ENCODE results near the gene TSPAN12.
A peak's percentile ranks its signal among the peaks of the same experiment; 100 is the strongest.

TSPAN12 gene

DNA sequence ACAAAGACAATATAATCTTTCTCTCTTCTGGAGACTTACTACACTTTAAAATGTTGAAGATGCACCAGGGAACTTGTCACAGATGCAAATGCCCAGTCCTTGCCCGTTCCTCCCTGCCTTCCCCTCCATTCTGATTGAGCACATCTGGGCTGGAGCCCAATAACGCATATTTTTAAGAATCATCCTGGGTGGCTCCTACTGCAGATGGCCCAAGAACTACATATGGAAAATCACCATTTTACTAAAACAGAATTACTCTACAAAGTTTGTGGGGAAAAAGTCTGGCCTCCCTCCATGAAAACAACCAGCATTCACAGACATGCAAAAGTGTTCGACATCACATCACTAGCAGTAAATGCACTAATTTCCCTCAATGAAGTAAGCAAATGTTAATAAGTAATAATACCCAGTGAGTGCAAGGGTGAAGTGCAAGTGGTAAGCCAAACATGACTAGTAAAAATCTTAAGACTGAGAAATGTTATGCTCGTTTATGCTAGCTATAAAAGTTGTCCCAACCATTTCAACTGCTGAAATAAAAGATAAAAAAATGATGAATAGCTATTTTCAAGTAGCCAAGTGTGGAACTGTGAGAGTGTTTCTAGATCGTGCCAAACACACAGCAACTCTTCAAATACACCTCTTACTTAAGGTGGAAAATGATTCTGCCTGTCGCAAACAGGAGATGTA is 43.5 kb downstream of the TSPAN12 start:
- H3K4me3 ChIP-seq (ENCODE audit: low read depth, low read length) = no peak overlapping the region
- TF ChIP-seq, protein P1, sequence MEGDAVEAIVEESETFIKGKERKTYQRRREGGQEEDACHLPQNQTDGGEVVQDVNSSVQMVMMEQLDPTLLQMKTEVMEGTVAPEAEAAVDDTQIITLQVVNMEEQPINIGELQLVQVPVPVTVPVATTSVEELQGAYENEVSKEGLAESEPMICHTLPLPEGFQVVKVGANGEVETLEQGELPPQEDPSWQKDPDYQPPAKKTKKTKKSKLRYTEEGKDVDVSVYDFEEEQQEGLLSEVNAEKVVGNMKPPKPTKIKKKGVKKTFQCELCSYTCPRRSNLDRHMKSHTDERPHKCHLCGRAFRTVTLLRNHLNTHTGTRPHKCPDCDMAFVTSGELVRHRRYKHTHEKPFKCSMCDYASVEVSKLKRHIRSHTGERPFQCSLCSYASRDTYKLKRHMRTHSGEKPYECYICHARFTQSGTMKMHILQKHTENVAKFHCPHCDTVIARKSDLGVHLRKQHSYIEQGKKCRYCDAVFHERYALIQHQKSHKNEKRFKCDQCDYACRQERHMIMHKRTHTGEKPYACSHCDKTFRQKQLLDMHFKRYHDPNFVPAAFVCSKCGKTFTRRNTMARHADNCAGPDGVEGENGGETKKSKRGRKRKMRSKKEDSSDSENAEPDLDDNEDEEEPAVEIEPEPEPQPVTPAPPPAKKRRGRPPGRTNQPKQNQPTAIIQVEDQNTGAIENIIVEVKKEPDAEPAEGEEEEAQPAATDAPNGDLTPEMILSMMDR (IDR thresholded peaks at IDR 0.05; ENCODE audit: low read depth, low read length) = no peak

DNA sequence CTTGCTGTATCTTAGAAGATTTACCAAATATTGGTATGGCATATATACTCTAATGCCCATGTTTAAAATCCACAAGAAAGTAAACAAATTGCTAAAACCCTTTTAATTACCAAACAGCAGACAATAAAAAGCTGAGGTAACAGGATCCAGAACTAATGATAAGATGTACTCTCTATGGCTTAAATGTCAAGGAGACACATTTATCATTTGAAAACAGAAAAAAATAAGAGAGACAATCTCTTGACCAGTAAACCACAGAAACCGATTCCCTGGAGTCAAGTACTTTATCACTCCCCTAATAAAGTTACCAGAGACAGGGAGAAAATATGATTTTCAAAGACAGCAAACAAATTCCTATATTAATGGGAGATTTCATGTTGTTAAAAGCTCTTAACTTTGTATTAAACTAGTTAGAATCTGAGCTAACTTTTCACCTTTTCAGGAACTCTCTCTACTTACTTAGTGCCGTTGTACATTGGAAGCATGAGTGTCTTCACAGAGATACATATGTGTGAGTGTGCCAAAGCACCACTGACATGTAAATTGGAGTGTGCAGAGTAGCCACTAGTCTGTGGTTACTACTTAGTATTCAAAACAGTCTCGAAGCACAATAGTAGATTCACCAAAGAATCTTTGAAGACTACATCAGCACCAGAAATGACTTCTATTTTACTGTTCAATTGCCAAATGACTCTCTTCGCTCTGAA is 44.2 kb downstream of the TSPAN12 start:
- TF ChIP-seq, protein P1 (IDR thresholded peaks at IDR 0.05; ENCODE audit: low read depth, low read length) = no peak
- no peak overlapping the region for H3K4me3 ChIP-seq (ENCODE audit: low read depth, low read length)

DNA sequence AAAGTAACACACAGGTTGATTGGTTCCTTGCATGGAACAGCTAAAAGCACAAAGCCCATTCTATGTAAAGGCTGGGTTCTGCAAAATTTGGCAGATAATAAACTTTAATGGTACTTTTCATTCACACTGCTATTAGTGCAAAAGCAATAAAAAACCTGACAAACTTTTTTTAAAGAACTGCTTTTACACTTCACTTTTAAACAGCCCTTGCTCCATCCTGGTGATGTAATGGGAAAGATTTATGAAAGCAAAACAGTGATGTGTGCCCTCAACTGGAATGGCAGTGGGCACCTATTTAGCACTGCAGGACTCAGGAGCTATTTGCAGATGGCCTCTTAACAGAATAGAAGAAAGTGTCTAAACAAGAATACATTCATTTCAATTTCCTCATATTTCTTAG is 44.9 kb downstream of the TSPAN12 start:
- no peak overlapping the region for H3K4me3 ChIP-seq (ENCODE audit: low read depth, low read length)
- TF ChIP-seq, protein P1 (IDR thresholded peaks at IDR 0.05; ENCODE audit: low read depth, low read length) = no peak

DNA sequence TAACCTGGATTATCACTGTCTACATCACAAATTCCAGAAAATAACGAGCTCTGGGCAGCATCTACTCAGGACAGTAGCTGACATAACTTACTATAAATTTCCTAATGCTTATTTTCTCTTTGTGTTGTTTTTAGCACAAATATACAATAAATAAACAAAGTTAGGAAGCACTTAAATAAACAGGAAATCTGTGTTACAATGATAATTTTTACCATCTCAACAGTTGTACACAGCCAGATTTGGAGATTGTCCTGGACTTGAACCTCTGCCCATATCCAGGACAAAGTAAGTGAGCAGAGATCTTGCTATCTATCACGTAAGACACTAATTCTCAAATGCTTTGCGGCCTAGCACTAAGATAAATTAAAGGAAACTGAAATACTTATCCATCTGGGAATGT is 48.7 kb downstream of the TSPAN12 start:
- TF ChIP-seq, protein P1 (IDR thresholded peaks at IDR 0.05; ENCODE audit: low read depth, low read length) = no peak
- no peak overlapping the region for H3K4me3 ChIP-seq (ENCODE audit: low read depth, low read length)

DNA sequence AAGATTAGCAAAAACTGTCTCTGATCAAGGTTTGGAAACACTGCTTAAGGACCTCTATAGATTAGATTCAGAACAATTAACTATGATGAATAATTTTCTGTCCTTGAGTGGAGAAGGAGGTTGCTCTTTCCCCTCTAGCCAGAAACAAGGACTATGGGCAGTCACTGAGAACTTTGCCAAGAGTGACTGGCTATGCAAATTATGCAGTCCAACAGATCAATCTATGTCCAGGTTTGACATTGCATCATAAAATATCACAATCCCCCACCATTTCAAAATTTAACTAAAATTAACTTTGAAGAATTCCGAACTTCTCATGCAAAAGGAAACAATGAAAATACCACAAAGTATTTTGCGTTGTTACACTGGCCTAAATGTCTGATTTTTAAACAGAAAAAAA is 50.6 kb downstream of the TSPAN12 start:
- TF ChIP-seq, protein P1 (IDR thresholded peaks at IDR 0.05; ENCODE audit: low read depth, low read length) = no peak
- no peak overlapping the region for H3K4me3 ChIP-seq (ENCODE audit: low read depth, low read length)

DNA sequence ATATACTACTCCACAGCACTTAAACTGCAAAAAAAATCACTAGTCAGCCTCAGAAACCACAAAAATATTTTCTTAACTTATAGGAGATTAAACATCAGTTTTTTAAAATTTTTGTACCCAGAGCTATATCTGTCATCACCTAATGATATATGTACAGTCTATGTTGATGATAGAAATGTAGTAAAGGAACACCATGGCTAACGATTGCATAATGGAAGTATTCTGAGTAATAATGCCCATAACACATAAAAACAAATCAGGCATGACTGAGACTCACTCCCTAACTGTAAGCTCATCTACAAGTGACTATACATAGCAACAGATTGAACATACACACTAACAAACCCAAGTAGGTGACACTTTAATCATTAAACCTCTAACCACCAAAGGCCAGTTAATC is 51.3 kb downstream of the TSPAN12 start:
- TF ChIP-seq, protein P1 (IDR thresholded peaks at IDR 0.05; ENCODE audit: low read depth, low read length) = no peak
- H3K4me3 ChIP-seq (ENCODE audit: low read depth, low read length) = no peak overlapping the region

DNA sequence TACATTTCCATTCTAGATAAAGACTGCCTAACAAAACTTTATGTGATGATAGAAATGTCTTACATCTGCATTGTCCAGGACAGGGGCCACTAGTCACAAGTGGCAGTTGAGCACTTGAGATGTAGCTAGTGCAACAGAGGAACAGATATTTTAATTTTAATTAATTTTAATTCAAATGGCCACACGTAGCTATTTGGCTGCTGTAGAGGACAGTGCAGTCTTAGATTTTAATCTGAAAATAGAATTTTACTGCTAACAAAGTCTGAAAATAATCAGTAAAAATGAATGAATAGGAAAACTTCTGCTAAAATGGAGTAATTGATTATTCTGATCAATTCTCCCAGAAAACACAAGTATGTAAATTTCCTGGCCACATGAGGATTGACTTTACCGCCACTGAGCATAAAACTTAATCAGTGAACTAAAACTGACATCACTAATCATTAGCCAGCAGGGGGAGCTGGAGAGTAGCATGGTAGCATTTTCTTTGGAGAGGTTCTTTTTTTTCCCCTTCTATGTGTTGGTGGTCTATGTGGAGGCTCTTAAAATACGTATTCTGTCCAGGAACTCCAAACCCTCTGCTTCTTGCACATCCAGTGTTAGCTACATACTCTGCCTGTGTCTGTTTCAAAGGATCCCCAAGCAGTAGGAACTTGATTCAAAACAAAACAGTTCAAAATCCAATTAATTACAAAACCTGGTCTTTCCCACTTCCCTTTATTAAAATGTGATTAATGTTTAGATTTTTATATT is 52.1 kb downstream of the TSPAN12 start:
- TF ChIP-seq, protein P1 (IDR thresholded peaks at IDR 0.05; ENCODE audit: low read depth, low read length) = peak; percentile 61
- no peak overlapping the region for H3K4me3 ChIP-seq (ENCODE audit: low read depth, low read length)

Measured in WI38 (cell line).